Kidney (tissue), 14 donors: Measurements from ENCODE around the gene KLHL11. TPM values are rescaled to one million over a fixed set of nuclear protein-coding genes. Genes with fewer than 3 reads are reported as not detected.
A peak's percentile ranks its signal among the peaks of the same experiment; 100 is the strongest.

Experiments used
- DNase-seq, 5 donors: peaks; one replicate each; pipeline ENCODE4 v3.0.0-alpha.2; 2013 to 2020
- FAIRE-seq: peaks from 2 replicates; lab custom pipeline; 2012; peaks lifted over from hg19 to GRCh38; lab: Jason Lieb, UNC
- H3K27ac ChIP-seq, 2 donors: one replicate each; pipeline ENCODE4 v1.7.0; 2013; ENCODE audit warnings: low read depth in 2 of 2, low read length in 2 of 2, inconsistent platforms in 1 of 2
- H3K27me3 ChIP-seq: one replicate; pipeline ENCODE4 v1.7.1; 2013; ENCODE audit warnings: low read length, inconsistent platforms; ENCODE audit not compliant: control insufficient read depth, insufficient read depth
- H3K36me3 ChIP-seq, 3 donors: one replicate each; pipeline versions ENCODE4 v1.7.0 to v1.7.1; 2013; ENCODE audit warnings: low read length in 3 of 3, control low read depth in 1 of 3, inconsistent platforms in 1 of 3; ENCODE audit not compliant: insufficient read depth in 3 of 3, control insufficient read depth in 2 of 3
- H3K4me1 ChIP-seq, 3 donors: one replicate each; pipeline versions ENCODE4 v1.7.0 to v1.7.1; 2013; ENCODE audit warnings: low read length in 3 of 3, inconsistent platforms in 1 of 3, low read depth in 1 of 3; ENCODE audit not compliant: control insufficient read depth in 2 of 3, insufficient read depth in 2 of 3
- H3K4me3 ChIP-seq, 3 donors: one replicate each; pipeline versions ENCODE4 v1.7.0 to v1.8.1; 2013; ENCODE audit warnings: low read length in 3 of 3, control low read depth in 1 of 3, inconsistent platforms in 1 of 3
- H3K9ac ChIP-seq, 3 donors: one replicate each; pipeline versions ENCODE4 v1.7.0 to v1.7.1; 2013; ENCODE audit warnings: low read length in 3 of 3, control low read depth in 1 of 3, inconsistent platforms in 1 of 3
- H3K9me3 ChIP-seq, 3 donors: one replicate each; pipeline versions ENCODE4 v1.7.0 to v1.7.1; 2013; ENCODE audit warnings: low read length in 3 of 3, control low read depth in 1 of 3, inconsistent platforms in 1 of 3; ENCODE audit not compliant: control insufficient read depth in 2 of 3, insufficient read depth in 1 of 3
- CTCF ChIP-seq: IDR thresholded peaks from 3 replicates; pipeline ENCODE4 v1.5.1; 2012; ENCODE audit warnings: mild to moderate bottlenecking, moderate library complexity, borderline replicate concordance; ENCODE audit not compliant: insufficient read depth; ENCODE audit errors: extremely low read depth
- intact Hi-C: fragments of 100-400 bp; cut with DNase I; formaldehyde crosslinking; loops from one replicate; pipeline ENCODE4 v1.11.1; 2022
- polyA plus RNA-seq: library from polyadenylated mRNA; stranded (reverse); fragments of 350-450 nt; fragmentation: Illumina TruSeq; extraction: RNeasy Lipid Tissue Mini Kit (QIAGEN cat#74804); gene quantifications from one replicate; pipeline ENCODE4 v1.2.3, GENCODE V29; 2014; ENCODE audit warnings: low read depth, low replicate concordance; ENCODE audit not compliant: insufficient read depth
- total RNA-seq: library from RNA; stranded (reverse); fragmentation: NEBNext Ultra II Directional; extraction: Animal tissue kit (Norgen Biotek cat#: 25700); gene quantifications from one replicate; pipeline ENCODE4 v1.2.1, GENCODE V29; 2021
- donor health status: control.
- donor health status: control.
- donor health status: control.
- donor health status: control.
- donor health status: control.
- donor health status: DM: yes; HTN: yes; CAD: no.
- donor health status: Normal renal cell carcinoma (clear cell type).

KLHL11 gene
- total and polyA plus RNA-seq, 2 donors from 2014 or later = 0.37 to 16.1 TPM

GRCh38 chr17:41901646-41902045 is 36.4 kb upstream of the KLHL11 start:
- FAIRE-seq (no peak), DNase-seq (no peak)
- no peaks in the 10 kb centered on the region for H3K4me1 ChIP-seq
- intact Hi-C loops = no loop called here
- no peak overlapping the region for H3K9ac ChIP-seq
- no peaks in the 10 kb centered on the region for H3K9me3 ChIP-seq
- TF ChIP-seq CTCF = no peak
- no peak overlapping the region for H3K4me3 ChIP-seq
- no peak overlapping the region for H3K27ac ChIP-seq
- H3K27me3 ChIP-seq = no peaks in the 10 kb centered on the region
- peaks cover 7 to 49% (median 37%) of the 10 kb centered on the region in 3 donors for H3K36me3 ChIP-seq

- no peak overlapping the region for H3K27ac ChIP-seq
These were observed 31.5 kb upstream of the KLHL11 start for GRCh38 chr17:41896726-41897125.

GRCh38 chr17:41895617-41896016 is 30.4 kb upstream of the KLHL11 start:
- H3K27ac ChIP-seq = no peak overlapping the region
- TF ChIP-seq CTCF = no peak
- peak in 1 of 5 donors; percentile 32 for DNase-seq
- H3K36me3 ChIP-seq = peaks cover 4 to 42% (median 34%) of the 10 kb centered on the region in 3 donors
- no peak overlapping the region for H3K9ac ChIP-seq
- peaks cover 0 to 3% (median 0%) of the 10 kb centered on the region in 3 donors for H3K4me1 ChIP-seq
- intact Hi-C loops = no loop called here
- no peak for FAIRE-seq
- no peaks in the 10 kb centered on the region for H3K27me3 ChIP-seq
- H3K4me3 ChIP-seq = no peak overlapping the region
- H3K9me3 ChIP-seq = no peaks in the 10 kb centered on the region

More at GRCh38 chr17:41896726-41897125, 31.5 kb upstream of the KLHL11 start:
- FAIRE-seq (no peak), DNase-seq (no peak)
- Histone ChIP-seq H3K27me3 (no peaks in the 10 kb centered on the region), H3K4me1 (peaks cover 0 to 3% (median 0%) of the 10 kb centered on the region in 3 donors), H3K9ac (no peak overlapping the region), H3K9me3 (no peaks in the 10 kb centered on the region), H3K36me3 (peaks cover 2 to 47% (median 36%) of the 10 kb centered on the region in 3 donors), H3K4me3 (no peak overlapping the region)
- TF ChIP-seq CTCF = no peak
- intact Hi-C loops = no loop called here

- FAIRE-seq (no peak), DNase-seq (peak in 2 of 5 donors; percentile 14 to 38)
- Histone ChIP-seq H3K27me3 (no peaks in the 10 kb centered on the region), H3K27ac (no peak overlapping the region), H3K36me3 (peaks cover 2 to 43% (median 37%) of the 10 kb centered on the region in 3 donors), H3K9me3 (no peaks in the 10 kb centered on the region), H3K4me1 (peaks cover 0 to 3% (median 0%) of the 10 kb centered on the region in 3 donors), H3K4me3 (no peak overlapping the region), H3K9ac (no peak overlapping the region)
- intact Hi-C loops = no loop called here
- no peak for TF ChIP-seq CTCF
These were observed 29.6 kb upstream of the KLHL11 start for GRCh38 chr17:41894791-41895331.
